Activated T-helper 1 cell treated with anti-CD3 and anti-CD28 coated beads, Interleukin-12 subunit alpha, Interleukin-12 subunit beta, Interleukin-2, Interleukin-4 antibody, amounts not matched to agents 30 ng/mL and 10 ng/mL and 1 ng/mL, durations not matched to agents 14 hours and 24 hours and 36 hours (primary cell): ENCODE results near the gene ANKS1A. TPM values are rescaled to one million over a fixed set of nuclear protein-coding genes. Genes with fewer than 3 reads are reported as not detected.
"Not testable (repeated sequence)": the region's sequence is repeated elsewhere in the genome, so short reads cannot be mapped to it uniquely, and the experiment has no call there.

Experiments used
- DNase-seq: peaks from one replicate; pipeline ENCODE4 v3.0.0; 2021; ENCODE audit warnings: low spot score
- H3K27ac Mint-ChIP-seq: one replicate; pipeline ENCODE4 v1.8.0; 2021; ENCODE audit warnings: mild to moderate bottlenecking, mixed read lengths
- H3K27me3 Mint-ChIP-seq: one replicate; pipeline ENCODE4 v1.8.0; 2022; ENCODE audit warnings: mild to moderate bottlenecking, moderate library complexity, mixed read lengths; ENCODE audit not compliant: insufficient read depth
- H3K36me3 Mint-ChIP-seq: one replicate; pipeline ENCODE4 v1.8.0; 2021; ENCODE audit warnings: low read depth, mixed read lengths
- H3K4me1 Mint-ChIP-seq: one replicate; pipeline ENCODE4 v1.8.0; 2021; ENCODE audit warnings: low read depth, mixed read lengths
- H3K4me3 Mint-ChIP-seq: one replicate; pipeline ENCODE4 v1.8.0; 2021; ENCODE audit warnings: mild to moderate bottlenecking, moderate library complexity, mixed read lengths
- H3K9me3 Mint-ChIP-seq: one replicate; pipeline ENCODE4 v1.8.0; 2021; ENCODE audit warnings: mixed read lengths
- intact Hi-C: fragments of 100-400 bp; cut with micrococcal nuclease; formaldehyde crosslinking; loops from one replicate; pipeline ENCODE4 v1.15.1; 2024
- total RNA-seq: library from RNA; stranded (reverse); gene quantifications from 2 replicates; pipeline ENCODE4 v1.2.3, GENCODE V29; 2022

ANKS1A gene
- total RNA-seq, 1 donor from 2014 or later, result 9.5 TPM

- no peaks in the 10 kb centered on the region for H3K36me3 Mint-ChIP-seq
- no peaks in the 10 kb centered on the region for H3K4me1 Mint-ChIP-seq
- H3K4me3 Mint-ChIP-seq, result no peak overlapping the region
- no peaks in the 10 kb centered on the region for H3K9me3 Mint-ChIP-seq
- intact Hi-C loops, result no loop called here
- no peak overlapping the region for H3K27ac Mint-ChIP-seq
- DNase-seq, result no peak
- H3K27me3 Mint-ChIP-seq, result peaks cover 22% of the 10 kb centered on the region
Measured at GRCh38 chr6:35093118-35093445, 204.0 kb downstream of the ANKS1A start.

GRCh38 chr6:35093783-35094182, 204.7 kb downstream of the ANKS1A start:
- intact Hi-C loops, result no loop called here
- Mint-ChIP-seq H3K9me3 (no peaks in the 10 kb centered on the region), H3K4me1 (no peaks in the 10 kb centered on the region), H3K4me3 (no peak overlapping the region), H3K36me3 (no peaks in the 10 kb centered on the region), H3K27ac (no peak overlapping the region), H3K27me3 (peaks cover 24% of the 10 kb centered on the region)
- no peak for DNase-seq

GRCh38 chr6:35094183-35094582, 205.1 kb downstream of the ANKS1A start:
- Mint-ChIP-seq H3K36me3 (no peaks in the 10 kb centered on the region), H3K9me3 (no peaks in the 10 kb centered on the region), H3K27ac (no peak overlapping the region), H3K27me3 (peaks cover 27% of the 10 kb centered on the region), H3K4me1 (no peaks in the 10 kb centered on the region), H3K4me3 (no peak overlapping the region)
- no peak for DNase-seq
- intact Hi-C loops, result no loop called here

- H3K4me1 Mint-ChIP-seq, result no peaks in the 10 kb centered on the region
- H3K4me3 Mint-ChIP-seq, result no peak overlapping the region
- H3K27me3 Mint-ChIP-seq, result peaks cover 27% of the 10 kb centered on the region
- intact Hi-C loops, result no loop called here
- H3K27ac Mint-ChIP-seq, result no peak overlapping the region
- H3K36me3 Mint-ChIP-seq, result no peaks in the 10 kb centered on the region
- DNase-seq, result no peak
- H3K9me3 Mint-ChIP-seq, result no peaks in the 10 kb centered on the region
Measured at GRCh38 chr6:35096129-35096862, 207.2 kb downstream of the ANKS1A start.

GRCh38 chr6:35099116-35099515, 210.1 kb downstream of the ANKS1A start:
- Mint-ChIP-seq H3K27ac (no peak overlapping the region), H3K4me3 (no peak overlapping the region), H3K9me3 (no peaks in the 10 kb centered on the region), H3K36me3 (no peaks in the 10 kb centered on the region), H3K27me3 (peaks cover 33% of the 10 kb centered on the region), H3K4me1 (no peaks in the 10 kb centered on the region)
- intact Hi-C loops, result no loop called here
- DNase-seq, result no peak

GRCh38 chr6:35105078-35105477, 216.0 kb downstream of the ANKS1A start:
- H3K9me3 Mint-ChIP-seq, result peaks cover 5% of the 10 kb centered on the region
- H3K36me3 Mint-ChIP-seq, result peaks cover 2% of the 10 kb centered on the region
- peaks cover 11% of the 10 kb centered on the region for H3K27me3 Mint-ChIP-seq
- intact Hi-C loops, result no loop called here
- H3K27ac Mint-ChIP-seq, result no peak overlapping the region
- H3K4me3 Mint-ChIP-seq, result no peak overlapping the region
- H3K4me1 Mint-ChIP-seq, result peaks cover 11% of the 10 kb centered on the region
- no peak for DNase-seq

GRCh38 chr6:35106061-35106460, 217.0 kb downstream of the ANKS1A start:
- H3K36me3 Mint-ChIP-seq, H3K4me3 Mint-ChIP-seq, DNase-seq, H3K27ac Mint-ChIP-seq, intact Hi-C loops, H3K9me3 Mint-ChIP-seq: not testable (repeated sequence)
- H3K27me3 Mint-ChIP-seq, result peaks cover 19% of the 10 kb centered on the region
- peaks cover 11% of the 10 kb centered on the region for H3K4me1 Mint-ChIP-seq

GRCh38 chr6:35107208-35107607, 218.2 kb downstream of the ANKS1A start:
- H3K9me3 Mint-ChIP-seq, DNase-seq, H3K4me3 Mint-ChIP-seq, intact Hi-C loops, H3K36me3 Mint-ChIP-seq: not testable (repeated sequence)
- H3K27me3 Mint-ChIP-seq, result peaks cover 21% of the 10 kb centered on the region
- H3K4me1 Mint-ChIP-seq, result peaks cover 11% of the 10 kb centered on the region
- H3K27ac Mint-ChIP-seq, result peak overlapping the region; percentile 16

GRCh38 chr6:35107761-35108160, 218.7 kb downstream of the ANKS1A start:
- Mint-ChIP-seq H3K4me1 (peaks cover 11% of the 10 kb centered on the region), H3K27me3 (peaks cover 17% of the 10 kb centered on the region), H3K27ac (peak overlapping the region; percentile 45)
- H3K36me3 Mint-ChIP-seq, DNase-seq, H3K9me3 Mint-ChIP-seq, H3K4me3 Mint-ChIP-seq, intact Hi-C loops: not testable (repeated sequence)

GRCh38 chr6:35108309-35108885, 219.3 kb downstream of the ANKS1A start:
- Mint-ChIP-seq H3K27ac (no peak overlapping the region), H3K9me3 (peaks cover 9% of the 10 kb centered on the region), H3K27me3 (peaks cover 11% of the 10 kb centered on the region), H3K4me3 (no peak overlapping the region), H3K36me3 (peaks cover 2% of the 10 kb centered on the region), H3K4me1 (peaks cover 11% of the 10 kb centered on the region)
- intact Hi-C loops, result no loop called here
- no peak for DNase-seq

- DNase-seq, result no peak
- H3K9me3 Mint-ChIP-seq, result no peaks in the 10 kb centered on the region
- no peak overlapping the region for H3K4me3 Mint-ChIP-seq
- no peaks in the 10 kb centered on the region for H3K36me3 Mint-ChIP-seq
- intact Hi-C loops, result no loop called here
- no peak overlapping the region for H3K27ac Mint-ChIP-seq
- peaks cover 15% of the 10 kb centered on the region for H3K27me3 Mint-ChIP-seq
- no peaks in the 10 kb centered on the region for H3K4me1 Mint-ChIP-seq
Measured at GRCh38 chr6:35120746-35121145, 231.7 kb downstream of the ANKS1A start.

GRCh38 chr6:35124356-35124755, 235.3 kb downstream of the ANKS1A start:
- intact Hi-C loops, result no loop called here
- H3K27me3 Mint-ChIP-seq, result peaks cover 19% of the 10 kb centered on the region
- no peaks in the 10 kb centered on the region for H3K4me1 Mint-ChIP-seq
- no peak overlapping the region for H3K27ac Mint-ChIP-seq
- H3K4me3 Mint-ChIP-seq, result no peak overlapping the region
- DNase-seq, result no peak
- H3K36me3 Mint-ChIP-seq, result no peaks in the 10 kb centered on the region
- no peaks in the 10 kb centered on the region for H3K9me3 Mint-ChIP-seq

- intact Hi-C loops, result no loop called here
- peaks cover 38% of the 10 kb centered on the region for H3K27me3 Mint-ChIP-seq
- H3K9me3 Mint-ChIP-seq, result no peaks in the 10 kb centered on the region
- H3K4me3 Mint-ChIP-seq, result no peak overlapping the region
- H3K36me3 Mint-ChIP-seq, result no peaks in the 10 kb centered on the region
- no peak for DNase-seq
- H3K27ac Mint-ChIP-seq, result no peak overlapping the region
- H3K4me1 Mint-ChIP-seq, result no peaks in the 10 kb centered on the region
Measured at GRCh38 chr6:35128042-35128441, 239.0 kb downstream of the ANKS1A start.

- no peaks in the 10 kb centered on the region for H3K4me1 Mint-ChIP-seq
- no peak overlapping the region for H3K4me3 Mint-ChIP-seq
Measured at GRCh38 chr6:35128496-35128895, 239.4 kb downstream of the ANKS1A start.

More at GRCh38 chr6:35128496-35128895, 239.4 kb downstream of the ANKS1A start:
- DNase-seq, result no peak
- Mint-ChIP-seq H3K9me3 (no peaks in the 10 kb centered on the region), H3K27ac (no peak overlapping the region), H3K36me3 (no peaks in the 10 kb centered on the region), H3K27me3 (peaks cover 38% of the 10 kb centered on the region)
- intact Hi-C loops, result no loop called here
